Measurements from ENCODE around the gene GPR37.

Gene GPR37

DNA sequence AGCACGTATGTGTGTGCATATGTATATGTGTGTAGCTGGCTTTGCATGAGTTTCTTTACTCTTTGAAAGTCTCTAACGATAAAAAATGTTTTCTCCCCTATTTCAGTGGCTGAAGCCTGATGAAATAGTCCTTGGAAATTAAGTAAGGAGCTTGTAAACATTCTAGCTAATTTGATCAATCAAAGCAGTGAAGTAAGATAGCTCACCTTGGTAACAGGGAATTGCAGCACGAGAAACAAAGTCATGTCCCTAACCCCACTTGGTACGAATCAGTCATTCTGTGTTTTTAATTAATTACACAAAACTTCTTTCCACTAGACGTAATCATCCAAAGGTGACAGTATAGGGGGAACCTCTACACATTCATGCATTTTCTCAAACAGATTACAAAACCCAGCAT, 41.5 kb downstream of the GPR37 start:
- DNase-seq, result no peak

DNA sequence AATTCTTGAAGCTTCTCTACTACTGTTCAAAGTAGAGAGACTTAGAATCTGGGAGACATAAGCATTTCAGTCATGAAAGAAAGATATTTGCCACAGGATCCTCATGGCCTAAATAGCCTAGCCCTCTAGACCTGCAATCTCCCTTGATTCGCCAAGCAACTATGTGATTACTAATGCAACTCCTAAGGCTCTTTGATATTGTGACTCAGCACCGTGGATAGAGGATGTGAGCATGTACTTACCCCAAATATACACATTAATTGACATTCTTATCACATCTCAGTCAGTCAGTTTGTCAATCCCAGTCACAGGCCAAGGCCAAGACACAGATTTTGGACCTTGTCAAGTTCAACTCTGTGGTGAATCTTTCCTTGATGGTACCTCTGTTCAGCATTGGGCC, 42.6 kb downstream of the GPR37 start:
- DNase-seq, result no peak

DNA sequence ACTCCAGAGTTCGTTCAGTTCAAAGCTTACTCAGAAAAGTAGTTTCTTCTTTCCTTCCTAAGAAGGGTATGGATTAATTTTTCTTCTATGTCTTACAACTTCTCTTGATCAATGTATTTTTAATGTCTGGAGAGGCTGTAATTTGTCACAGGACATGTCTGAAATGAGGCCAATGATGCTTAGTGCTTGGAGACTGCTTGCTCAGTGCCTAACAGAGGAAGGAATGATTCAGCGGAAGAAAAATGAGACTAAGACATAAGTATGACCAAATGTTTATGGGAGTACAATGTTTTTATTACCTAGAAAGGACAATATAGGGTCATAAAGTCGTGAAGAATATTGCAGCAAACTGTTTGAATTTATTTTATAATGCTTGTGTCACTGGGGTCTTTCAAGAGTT, 43.3 kb downstream of the GPR37 start:
- no peak for DNase-seq

DNA sequence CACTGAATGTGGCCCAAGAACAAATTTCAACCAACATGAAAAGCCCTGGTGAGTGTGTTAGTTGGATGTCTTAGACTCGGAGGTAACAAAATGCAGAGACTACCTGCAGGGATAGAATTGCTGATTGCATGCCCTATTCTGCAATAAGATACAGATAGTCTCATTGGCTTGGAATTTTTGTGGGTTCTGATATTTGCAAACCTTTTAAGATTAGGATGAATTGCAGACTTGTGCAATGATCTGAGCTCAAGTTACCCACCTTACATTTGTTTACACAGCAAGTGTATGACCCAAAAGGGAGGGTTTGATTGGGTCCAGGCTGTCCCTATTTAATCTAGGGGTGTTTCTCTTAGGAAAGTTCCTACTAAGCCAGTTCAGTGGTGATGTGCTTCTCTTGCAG, 45.4 kb downstream of the GPR37 start:
- DNase-seq, result no peak

DNA sequence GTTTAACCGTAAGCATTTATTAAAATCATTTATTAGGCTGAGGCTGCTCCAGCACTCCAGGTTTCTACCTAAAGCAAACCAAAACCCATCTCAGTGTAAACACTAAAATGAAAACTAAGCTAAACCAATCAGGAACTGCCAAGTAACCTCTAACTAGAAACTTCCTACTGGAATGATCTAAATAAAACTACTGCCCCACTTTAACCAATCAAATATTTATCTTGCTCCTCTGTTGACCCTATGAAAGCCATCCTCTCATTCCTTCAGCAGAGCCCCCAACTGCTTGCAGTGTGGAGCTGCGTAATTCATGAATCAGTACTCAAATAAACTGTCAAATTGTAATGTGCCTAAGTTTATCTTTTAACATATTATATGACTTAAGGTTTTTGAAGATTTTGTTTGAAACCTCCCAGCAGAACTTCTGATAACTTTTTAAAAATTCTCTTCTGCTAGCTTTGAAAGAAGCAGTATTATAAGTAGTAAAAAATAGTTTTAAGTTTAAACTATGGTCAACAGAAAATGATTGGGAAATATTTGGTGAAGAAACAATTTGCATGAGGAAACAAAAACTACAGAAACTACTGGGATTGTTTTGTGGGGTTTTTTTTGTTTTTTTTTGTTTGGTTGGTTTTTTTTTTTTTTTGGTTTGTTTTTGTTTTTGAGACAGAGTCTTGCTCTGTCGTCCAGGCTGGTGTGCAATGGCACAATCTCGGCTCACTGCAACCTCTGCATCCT, 47.4 kb downstream of the GPR37 start:
- DNase-seq, result no peak

DNA sequence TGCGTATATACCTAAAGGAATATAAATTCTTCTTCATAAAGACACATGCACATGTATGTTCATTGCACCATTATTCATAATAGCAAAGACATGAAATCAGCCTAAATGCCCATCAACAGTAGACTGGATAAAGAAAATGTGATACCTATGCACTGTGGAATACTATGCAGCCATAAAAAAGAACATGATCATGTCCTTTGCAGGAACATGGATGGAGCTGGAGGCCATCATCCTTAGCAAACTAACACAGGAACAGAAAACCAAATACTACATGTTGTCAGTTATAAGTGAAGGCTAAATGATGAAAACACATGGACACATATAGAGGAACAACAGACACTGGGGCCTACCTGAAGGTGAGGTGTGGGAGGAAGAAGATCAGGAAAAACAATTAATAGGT, 48.7 kb downstream of the GPR37 start:
- DNase-seq, result no peak

DNA sequence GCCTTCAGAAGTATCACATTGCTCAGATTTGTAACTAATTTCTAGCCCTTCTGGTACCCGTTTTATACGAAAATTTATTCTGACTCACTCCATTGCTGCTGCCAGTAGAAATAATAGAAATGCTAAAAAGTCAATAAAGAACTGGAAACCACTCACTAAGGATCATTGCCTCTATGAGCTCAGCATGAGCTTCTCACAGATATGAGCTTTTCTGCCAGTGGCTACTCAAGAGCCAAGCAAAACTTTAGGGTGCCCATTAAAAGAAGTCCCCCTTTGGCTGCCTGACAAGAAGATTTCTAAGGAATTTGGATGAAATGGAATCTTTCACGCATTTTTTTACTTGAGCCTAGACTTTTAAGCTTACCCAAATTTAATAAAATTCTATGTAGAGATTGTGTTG, 52.5 kb downstream of the GPR37 start:
- DNase-seq, result no peak

DNA sequence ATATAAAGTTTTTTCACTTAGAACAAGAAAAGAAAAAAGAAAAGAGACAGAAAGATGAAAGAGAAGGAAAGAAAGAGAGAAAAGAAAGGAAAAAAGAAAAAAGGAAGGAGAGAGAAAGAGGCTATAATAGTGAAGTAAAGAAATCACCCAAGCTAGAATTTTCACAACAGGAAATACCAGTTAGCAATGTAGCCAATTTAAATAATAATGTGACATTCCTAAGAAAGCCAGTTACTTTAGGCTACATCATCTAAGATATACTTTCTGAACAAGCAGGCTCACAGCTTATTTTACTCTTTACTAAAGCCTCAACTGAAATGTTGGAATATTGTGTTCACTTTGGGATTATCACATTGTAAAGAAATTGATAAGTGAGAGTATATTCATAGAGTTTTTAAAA, 53.6 kb downstream of the GPR37 start:
- DNase-seq, result no peak

DNA sequence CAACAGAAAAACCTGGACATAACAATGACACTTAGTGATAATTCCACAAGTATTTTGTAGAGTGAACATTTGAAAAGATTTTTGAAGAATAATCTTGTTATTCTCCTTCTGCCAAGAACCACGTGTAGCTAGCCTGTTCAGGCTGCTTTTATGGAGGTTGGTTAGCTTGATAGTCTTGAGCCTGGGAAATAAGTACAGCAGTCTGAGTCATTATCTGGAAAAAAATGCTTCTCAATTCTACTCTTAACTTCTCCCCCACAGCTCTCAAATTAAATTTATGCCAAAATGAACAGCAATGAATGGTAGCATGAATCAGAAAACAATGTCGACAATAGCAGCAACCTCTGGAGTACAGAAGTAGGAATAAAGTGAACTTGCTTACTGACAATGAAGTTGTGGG, 63.2 kb downstream of the GPR37 start:
- DNase-seq, result no peak

DNA sequence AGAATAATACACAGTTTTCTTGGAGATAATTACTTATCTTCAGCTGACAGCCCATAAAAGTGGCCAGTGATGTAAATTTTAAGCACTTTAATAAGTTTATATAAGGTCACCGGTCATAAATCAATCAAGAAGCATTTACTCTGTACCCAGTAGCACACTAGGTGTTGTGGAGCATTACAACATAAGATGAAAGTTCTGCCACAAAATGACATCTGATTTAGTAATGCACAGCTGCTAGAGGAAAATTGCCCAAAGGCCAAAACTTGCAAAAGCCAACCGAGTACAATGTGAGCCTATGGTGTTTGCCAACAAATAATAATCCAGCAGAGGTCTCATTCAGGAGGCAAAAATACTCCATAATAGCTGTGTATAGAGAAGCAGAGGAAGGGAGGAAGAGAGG, 63.6 kb downstream of the GPR37 start:
- no peak for DNase-seq

DNA sequence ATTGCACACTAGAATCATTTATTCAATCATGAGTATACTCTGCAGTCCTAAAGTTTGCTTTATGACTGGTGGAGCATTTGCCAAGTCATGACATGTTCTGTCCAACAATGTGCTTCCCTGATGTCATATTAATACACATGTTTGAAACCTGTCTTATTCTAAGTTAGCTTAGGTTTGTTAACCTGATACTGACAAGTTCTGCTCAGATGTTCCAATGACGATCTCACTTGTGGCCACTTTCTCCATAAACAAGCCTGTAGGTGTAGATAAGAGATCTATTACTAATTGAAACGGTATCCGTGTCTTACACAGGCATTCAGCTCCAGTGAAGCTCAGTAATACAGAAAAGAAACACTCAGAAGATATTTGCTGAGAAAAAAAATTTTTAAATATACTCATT, 64.9 kb downstream of the GPR37 start:
- DNase-seq, result no peak

DNA sequence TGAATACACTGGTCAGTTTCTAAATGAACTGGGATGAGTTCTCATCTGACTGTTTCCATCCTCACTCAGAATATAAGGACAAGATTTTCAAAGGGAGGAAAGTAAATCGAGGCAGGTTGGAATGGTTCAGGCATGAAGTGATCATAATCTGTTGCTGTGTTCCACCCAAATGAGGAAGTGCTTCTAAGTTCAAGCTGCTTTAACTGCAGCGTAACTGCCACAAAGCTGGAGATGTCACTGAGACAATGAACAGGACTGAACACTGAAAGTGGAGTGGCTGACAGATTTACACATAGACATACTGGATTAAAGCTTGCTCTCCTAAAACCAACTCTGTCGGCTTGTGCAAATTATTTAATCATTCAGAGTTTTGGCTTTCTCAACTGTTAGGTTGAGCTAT, 66.6 kb downstream of the GPR37 start:
- no peak for DNase-seq

DNA sequence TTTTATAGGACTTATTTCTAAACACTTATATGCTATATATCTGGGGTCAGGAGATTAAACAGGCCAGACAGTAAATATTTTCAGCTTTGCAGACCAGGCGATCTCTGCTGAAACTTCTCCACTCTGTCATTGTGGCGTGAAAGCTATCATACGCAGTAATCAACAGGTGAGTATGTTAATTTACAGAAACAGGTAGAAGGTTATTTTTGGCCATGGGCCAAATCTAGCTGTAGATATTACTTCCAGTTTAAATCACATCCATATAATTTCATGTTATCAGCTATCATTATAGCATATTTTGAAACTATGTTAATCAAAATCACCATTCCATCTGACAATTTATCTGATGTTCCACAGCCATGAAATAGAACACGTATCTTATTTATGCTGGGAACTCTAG, 67.8 kb downstream of the GPR37 start:
- no peak for DNase-seq
